ENCODE measurements around the gene ARF3. TPM values are rescaled to one million over a fixed set of nuclear protein-coding genes. Genes with fewer than 3 reads are reported as not detected.

Gene ARF3
- total RNA-seq, 1 donor from 2014 or later: 155 TPM

DNA sequence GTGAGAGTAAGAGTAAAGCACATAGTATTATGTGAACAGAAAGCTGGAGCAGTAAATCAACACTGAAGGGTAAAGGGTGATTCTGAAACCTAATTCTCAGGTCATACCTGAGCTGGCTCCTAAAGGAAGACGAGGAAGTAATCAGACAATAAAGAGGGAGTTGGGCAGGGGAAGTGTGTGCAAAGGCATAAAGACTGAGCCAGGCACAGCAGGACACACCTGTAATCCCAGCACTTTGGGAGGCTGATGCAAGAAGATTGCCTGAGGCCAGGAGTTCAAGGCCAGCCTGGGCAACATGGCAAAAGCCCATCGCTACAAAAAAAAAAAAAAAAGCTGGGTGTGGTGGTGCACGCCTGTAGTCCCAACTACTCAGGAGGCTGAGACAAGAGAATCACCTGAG lies 9.6 kb downstream of the ARF3 start:
- H3K4me1 ChIP-seq: no peaks in the 10 kb centered on the region
- H3K4me3 ChIP-seq: no peak overlapping the region
- intact Hi-C loops (cut with DNase I): no loop called here
- H3K36me3 ChIP-seq: peaks cover 18% of the 10 kb centered on the region
- ATAC-seq: no peak
- H3K27ac ChIP-seq: no peak overlapping the region
- TF ChIP-seq, protein P1, sequence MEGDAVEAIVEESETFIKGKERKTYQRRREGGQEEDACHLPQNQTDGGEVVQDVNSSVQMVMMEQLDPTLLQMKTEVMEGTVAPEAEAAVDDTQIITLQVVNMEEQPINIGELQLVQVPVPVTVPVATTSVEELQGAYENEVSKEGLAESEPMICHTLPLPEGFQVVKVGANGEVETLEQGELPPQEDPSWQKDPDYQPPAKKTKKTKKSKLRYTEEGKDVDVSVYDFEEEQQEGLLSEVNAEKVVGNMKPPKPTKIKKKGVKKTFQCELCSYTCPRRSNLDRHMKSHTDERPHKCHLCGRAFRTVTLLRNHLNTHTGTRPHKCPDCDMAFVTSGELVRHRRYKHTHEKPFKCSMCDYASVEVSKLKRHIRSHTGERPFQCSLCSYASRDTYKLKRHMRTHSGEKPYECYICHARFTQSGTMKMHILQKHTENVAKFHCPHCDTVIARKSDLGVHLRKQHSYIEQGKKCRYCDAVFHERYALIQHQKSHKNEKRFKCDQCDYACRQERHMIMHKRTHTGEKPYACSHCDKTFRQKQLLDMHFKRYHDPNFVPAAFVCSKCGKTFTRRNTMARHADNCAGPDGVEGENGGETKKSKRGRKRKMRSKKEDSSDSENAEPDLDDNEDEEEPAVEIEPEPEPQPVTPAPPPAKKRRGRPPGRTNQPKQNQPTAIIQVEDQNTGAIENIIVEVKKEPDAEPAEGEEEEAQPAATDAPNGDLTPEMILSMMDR (IDR thresholded peaks at IDR 0.05): no peak
- no peak for DNase-seq
- no peaks in the 10 kb centered on the region for H3K27me3 ChIP-seq (ENCODE audit: low read depth)
- no peaks in the 10 kb centered on the region for H3K9me3 ChIP-seq

DNA sequence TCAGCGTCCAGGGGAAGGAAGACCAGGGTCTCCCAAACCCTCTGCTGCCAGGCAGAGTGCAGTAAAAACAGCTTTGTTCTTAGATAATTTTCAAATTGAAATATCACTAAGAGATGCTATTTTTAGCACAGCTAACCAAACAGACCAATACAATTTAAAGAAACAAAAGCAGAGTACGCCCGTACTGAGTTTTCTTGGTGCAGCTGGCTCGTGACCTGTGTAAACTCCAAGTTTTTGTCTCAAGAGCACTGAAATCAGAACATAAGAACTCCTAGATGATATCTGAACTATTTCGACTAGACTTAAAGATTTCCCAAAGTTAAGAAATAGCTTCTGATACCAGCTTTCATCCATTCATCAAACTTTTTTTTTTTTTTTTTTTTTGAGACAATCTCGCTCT lies 10.3 kb downstream of the ARF3 start:
- ATAC-seq: peak in 1 of 2 donors; percentile 37
- Histone ChIP-seq H3K27ac (no peak overlapping the region), H3K4me1 (no peaks in the 10 kb centered on the region), H3K9me3 (no peaks in the 10 kb centered on the region), H3K36me3 (peaks cover 16% of the 10 kb centered on the region), H3K4me3 (no peak overlapping the region), H3K27me3 (ENCODE audit: low read depth) (no peaks in the 10 kb centered on the region)
- DNase-seq: no peak
- intact Hi-C loops (cut with DNase I): no loop called here
- TF ChIP-seq, protein P1 (IDR thresholded peaks at IDR 0.05): no peak

DNA sequence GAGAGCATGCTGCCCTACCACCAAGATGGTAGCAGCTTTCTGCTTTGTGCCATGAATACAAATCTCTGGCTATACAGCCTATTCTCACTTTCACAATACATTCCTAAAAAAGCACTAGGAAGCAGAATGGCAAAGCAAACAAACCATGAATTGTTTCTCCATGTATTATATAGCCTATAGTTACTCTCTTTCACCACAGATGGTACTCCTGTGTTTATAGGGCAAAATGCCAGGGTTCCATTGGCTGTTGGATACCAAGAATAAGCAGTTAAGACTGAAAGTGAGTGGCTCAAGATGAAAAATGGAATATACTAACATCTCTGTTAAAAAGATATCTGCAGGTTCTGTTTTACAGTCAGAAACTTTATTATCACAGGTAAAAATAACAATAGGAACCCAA lies 11.1 kb downstream of the ARF3 start:
- H3K4me1 ChIP-seq: no peaks in the 10 kb centered on the region
- no peaks in the 10 kb centered on the region for H3K9me3 ChIP-seq
- no peak overlapping the region for H3K27ac ChIP-seq
- TF ChIP-seq, protein P1 (IDR thresholded peaks at IDR 0.05): no peak
- intact Hi-C loops (cut with DNase I): no loop called here
- no peak for DNase-seq
- H3K36me3 ChIP-seq: peaks cover 18% of the 10 kb centered on the region
- H3K4me3 ChIP-seq: no peak overlapping the region
- H3K27me3 ChIP-seq (ENCODE audit: low read depth): no peaks in the 10 kb centered on the region
- ATAC-seq: no peak

DNA sequence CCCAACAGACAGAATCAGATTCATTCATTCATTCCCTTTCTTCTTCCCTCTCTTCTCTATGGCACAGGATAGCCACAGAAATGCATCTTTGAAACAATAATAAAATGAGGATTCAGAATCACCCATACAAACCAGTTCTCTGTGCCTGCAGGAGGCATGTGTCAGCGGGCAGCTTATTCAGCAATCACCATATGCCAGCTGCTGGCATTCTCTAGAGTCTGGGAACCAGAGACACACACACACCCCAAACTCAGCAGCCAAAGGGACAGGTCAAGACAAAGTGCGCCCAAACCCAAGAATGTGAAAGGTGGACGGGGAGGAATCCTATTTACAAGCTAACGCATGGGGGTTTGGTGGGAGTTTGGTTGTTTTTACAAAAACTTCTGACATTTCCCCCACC lies 14.1 kb downstream of the ARF3 start:
- no peak overlapping the region for H3K4me3 ChIP-seq
- H3K27me3 ChIP-seq (ENCODE audit: low read depth): no peaks in the 10 kb centered on the region
- H3K36me3 ChIP-seq: peaks cover 48% of the 10 kb centered on the region
- H3K9me3 ChIP-seq: no peaks in the 10 kb centered on the region
- TF ChIP-seq, protein P1 (IDR thresholded peaks at IDR 0.05): no peak
- DNase-seq (no peak), ATAC-seq (no peak)
- no peaks in the 10 kb centered on the region for H3K4me1 ChIP-seq
- intact Hi-C loops (cut with DNase I): no loop called here
- H3K27ac ChIP-seq: no peak overlapping the region

DNA sequence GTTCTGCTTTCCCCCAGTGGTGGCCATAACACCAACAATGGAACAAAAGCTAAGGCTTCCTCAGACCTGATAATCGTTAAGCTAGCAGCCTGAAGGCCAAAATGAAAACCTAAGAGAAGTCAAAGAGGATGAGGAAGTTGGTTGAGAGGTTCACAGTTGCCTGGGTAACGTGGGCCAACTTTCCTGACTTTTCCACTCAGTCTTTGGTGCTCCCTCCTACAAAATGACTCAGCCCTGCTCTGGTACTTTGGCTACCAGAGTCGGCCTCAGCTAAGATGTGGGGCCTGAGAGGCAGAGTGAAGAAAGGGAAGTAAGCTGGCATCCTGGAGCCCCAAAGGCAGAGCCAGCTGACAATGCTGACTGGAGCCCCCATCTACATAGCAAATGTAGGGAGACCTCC lies 17.1 kb downstream of the ARF3 start:
- H3K4me3 ChIP-seq: no peak overlapping the region
- no peaks in the 10 kb centered on the region for H3K27me3 ChIP-seq (ENCODE audit: low read depth)
- peaks cover 67% of the 10 kb centered on the region for H3K36me3 ChIP-seq
- peak; percentile 36 to 49 for ATAC-seq
- TF ChIP-seq, protein P1 (IDR thresholded peaks at IDR 0.05): no peak
- H3K4me1 ChIP-seq: no peaks in the 10 kb centered on the region
- no peaks in the 10 kb centered on the region for H3K9me3 ChIP-seq
- no peak for DNase-seq
- intact Hi-C loops (cut with DNase I): no loop called here
- H3K27ac ChIP-seq: no peak overlapping the region

DNA sequence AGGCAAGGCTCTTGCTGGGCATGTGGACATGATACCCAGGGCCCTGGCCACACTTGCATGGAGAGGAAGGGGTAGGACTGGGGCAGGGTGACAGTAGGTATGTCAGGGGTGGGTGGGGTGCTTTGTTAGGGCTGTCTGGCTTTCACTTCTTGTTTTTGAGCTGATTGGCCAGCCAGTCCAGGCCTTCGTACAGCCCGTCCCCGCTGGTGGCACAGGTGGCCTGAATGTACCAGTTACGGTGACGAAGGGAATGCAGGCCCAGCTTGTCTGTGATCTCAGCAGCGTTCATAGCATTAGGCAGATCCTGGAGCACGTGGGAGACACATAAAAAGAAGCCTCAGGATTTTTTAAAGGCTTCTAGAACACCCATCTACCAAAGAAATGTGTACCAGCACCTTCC lies 18.5 kb downstream of the ARF3 start:
- ATAC-seq (peak in 1 of 2 donors; percentile 32), DNase-seq (no peak)
- intact Hi-C loops (cut with DNase I): no loop called here
- Histone ChIP-seq H3K27ac (no peak overlapping the region), H3K27me3 (ENCODE audit: low read depth) (no peaks in the 10 kb centered on the region), H3K4me1 (no peaks in the 10 kb centered on the region), H3K36me3 (peaks cover 81% of the 10 kb centered on the region), H3K4me3 (no peak overlapping the region), H3K9me3 (no peaks in the 10 kb centered on the region)
- TF ChIP-seq, protein P1 (IDR thresholded peaks at IDR 0.05): no peak

All from lower lobe of right lung (tissue), 2 donors.